GM23248 (cell line): ENCODE data around the gene SYCE3.

ENCODE experiments used
- EZH2 ChIP-seq: fragments of 200-600 bp; sonication (generic); IDR thresholded peaks from 2 replicates; pipeline ENCODE4 v1.6.1; 2018; ENCODE audit warnings: antibody characterized with exemption, mild to moderate bottlenecking; ENCODE audit not compliant: insufficient read depth, poor library complexity, severe bottlenecking
- EZH2phosphoT487 ChIP-seq: fragments of 200-600 bp; sonication (generic); IDR thresholded peaks from 2 replicates; pipeline ENCODE4 v1.6.1; 2018; ENCODE audit warnings: antibody characterized with exemption, moderate library complexity, mild to moderate bottlenecking, low read depth; ENCODE audit not compliant: insufficient read depth

- TF ChIP-seq EZH2 (no peak), EZH2phosphoT487 (no peak)
Observed at GRCh38 chr22:50526108-50526833, 36.4 kb downstream of the SYCE3 start.
